Astrocyte of the cerebellum (primary cell): ENCODE results near the gene NIN.

Experiments used
- DNase-seq: peaks from one replicate; pipeline ENCODE4 v3.0.0-alpha.2; 2011; ENCODE audit warnings: low read depth
- H3K4me3 ChIP-seq: 2 replicates; pipeline ENCODE4 v1.5.1; 2011; ENCODE audit warnings: mild to moderate bottlenecking, low read depth, low read length, moderate library complexity
- CTCF ChIP-seq: IDR thresholded peaks from 2 replicates; pipeline ENCODE4 v1.5.1; 2012; ENCODE audit warnings: low read length, low read depth, moderate library complexity, mild to moderate bottlenecking; ENCODE audit errors: missing control alignments
- in situ Hi-C: cut with HindIII; loops from 2 replicates; pipeline ENCODE4 v1.10.0; 2017; ENCODE audit warnings: low sequenced_read_pairs

Gene NIN

GRCh38 chr14:50759800-50760543 lies 71.0 kb downstream of the NIN start:
- TF ChIP-seq CTCF: no peak
- H3K4me3 ChIP-seq: no peak overlapping the region
- no peak for DNase-seq
- in situ Hi-C loops: no loop called here

- no peak for DNase-seq
- TF ChIP-seq CTCF: no peak
- in situ Hi-C loops: no loop called here
- no peak overlapping the region for H3K4me3 ChIP-seq
Observed at GRCh38 chr14:50758945-50759344, 72.0 kb downstream of the NIN start.

GRCh38 chr14:50758305-50758704 lies 72.7 kb downstream of the NIN start:
- TF ChIP-seq CTCF: no peak
- no peak for DNase-seq
- no peak overlapping the region for H3K4me3 ChIP-seq
- in situ Hi-C loops: no loop called here

- in situ Hi-C loops: no loop called here
- no peak overlapping the region for H3K4me3 ChIP-seq
- no peak for DNase-seq
- TF ChIP-seq CTCF: no peak
Observed at GRCh38 chr14:50757702-50758101, 73.3 kb downstream of the NIN start.

- in situ Hi-C loops: no loop called here
- no peak for TF ChIP-seq CTCF
- no peak for DNase-seq
- no peak overlapping the region for H3K4me3 ChIP-seq
Observed at GRCh38 chr14:50756300-50756699, 74.7 kb downstream of the NIN start.

GRCh38 chr14:50750323-50750722 lies 80.6 kb downstream of the NIN start:
- DNase-seq: no peak
- in situ Hi-C loops: no loop called here
- no peak overlapping the region for H3K4me3 ChIP-seq
- TF ChIP-seq CTCF: no peak
